ENCODE measurements around the gene FBXO9. TPM values are rescaled to one million over a fixed set of nuclear protein-coding genes. Genes with fewer than 3 reads are reported as not detected.

FBXO9 gene
- total RNA-seq, 1 donor from 2014 or later = 41.6 TPM

DNA sequence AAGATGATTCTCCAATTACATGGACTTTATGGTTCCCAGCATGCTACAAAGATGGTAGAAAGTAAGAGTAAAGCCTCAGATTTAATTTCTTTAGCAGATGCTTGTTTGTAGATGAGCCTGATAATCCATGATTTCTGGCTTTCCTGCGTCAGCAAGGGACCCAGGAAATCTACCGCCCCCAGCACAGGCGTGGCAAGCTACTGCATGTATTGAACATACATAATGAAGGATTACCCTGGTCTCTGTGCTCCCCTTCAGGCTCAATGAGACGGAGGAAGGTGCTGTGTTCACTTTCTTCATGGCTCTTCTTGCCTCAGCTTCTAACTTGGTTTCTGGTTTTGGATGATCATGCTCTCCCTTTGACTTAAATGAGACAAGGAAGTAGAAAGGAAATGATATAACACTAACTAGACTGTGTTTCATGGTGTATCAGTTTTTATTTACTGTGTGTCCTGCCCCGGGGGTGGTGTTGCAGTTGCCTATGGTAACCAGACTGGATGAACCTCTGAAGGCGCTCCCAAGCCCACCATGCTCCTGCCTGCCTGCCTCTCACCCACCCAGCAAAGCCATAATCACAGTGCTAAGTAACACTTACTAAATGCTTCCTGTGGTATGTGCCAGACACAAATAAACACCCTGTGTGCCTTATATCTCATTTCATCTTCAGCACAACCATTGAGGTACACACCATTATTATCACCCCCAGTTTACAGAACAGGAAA is 65.5 kb downstream of the FBXO9 start:
- no peak for DNase-seq (ENCODE audit: low spot score in 2 of 2)
- no peak for FAIRE-seq

DNA sequence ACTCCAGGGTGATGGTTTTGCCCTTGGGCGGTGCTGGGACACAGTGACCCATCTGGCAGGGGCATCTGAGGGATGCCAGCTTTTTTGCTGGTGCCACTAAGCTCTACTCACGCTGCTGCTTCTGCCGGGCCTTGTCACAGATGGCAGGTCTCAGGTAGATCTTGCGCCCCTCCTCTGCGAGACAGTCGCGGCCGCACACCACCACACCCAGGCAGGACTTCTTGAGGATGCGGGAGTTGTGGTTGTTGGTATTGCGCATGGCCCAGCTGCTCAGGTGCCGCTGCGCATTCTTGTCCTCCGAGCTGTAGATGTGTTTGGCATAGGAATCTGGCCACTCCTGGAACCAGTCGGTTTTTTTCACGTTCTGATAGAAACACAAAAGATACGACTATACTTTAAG is 68.8 kb downstream of the FBXO9 start:
- no peak for DNase-seq (ENCODE audit: low spot score in 2 of 2)
- FAIRE-seq = no peak

DNA sequence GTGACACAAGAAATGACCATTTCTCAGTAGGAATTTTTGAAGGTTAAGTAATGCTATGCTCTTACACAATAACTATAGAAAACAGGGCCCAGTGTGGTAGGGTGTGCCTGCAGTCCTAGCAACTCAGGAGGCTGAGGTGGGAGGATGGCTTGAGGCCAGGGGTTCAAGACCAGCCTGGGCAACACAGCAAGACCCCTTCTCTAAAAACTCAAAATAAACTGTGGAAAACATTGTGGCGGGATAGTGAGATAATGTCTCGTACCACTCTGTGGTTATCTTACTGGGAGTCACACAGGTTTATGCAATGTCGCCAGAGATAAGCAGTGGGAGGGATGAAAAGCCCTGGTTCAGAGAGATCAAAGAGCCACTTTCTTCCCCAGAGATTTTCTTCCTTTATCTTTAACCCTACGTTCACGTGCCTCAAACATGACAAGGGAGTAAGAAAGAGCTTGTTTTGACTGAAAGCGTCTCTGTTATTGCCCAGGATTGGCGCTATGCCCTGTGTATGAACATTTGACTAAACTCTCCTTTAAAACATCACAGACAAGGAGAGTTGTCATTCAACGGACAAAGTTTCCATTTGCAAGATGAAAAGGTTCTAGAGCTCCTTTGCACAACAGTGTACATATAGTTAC is 69.5 kb downstream of the FBXO9 start:
- DNase-seq (ENCODE audit: low spot score in 2 of 2) (no peak), FAIRE-seq (no peak)

DNA sequence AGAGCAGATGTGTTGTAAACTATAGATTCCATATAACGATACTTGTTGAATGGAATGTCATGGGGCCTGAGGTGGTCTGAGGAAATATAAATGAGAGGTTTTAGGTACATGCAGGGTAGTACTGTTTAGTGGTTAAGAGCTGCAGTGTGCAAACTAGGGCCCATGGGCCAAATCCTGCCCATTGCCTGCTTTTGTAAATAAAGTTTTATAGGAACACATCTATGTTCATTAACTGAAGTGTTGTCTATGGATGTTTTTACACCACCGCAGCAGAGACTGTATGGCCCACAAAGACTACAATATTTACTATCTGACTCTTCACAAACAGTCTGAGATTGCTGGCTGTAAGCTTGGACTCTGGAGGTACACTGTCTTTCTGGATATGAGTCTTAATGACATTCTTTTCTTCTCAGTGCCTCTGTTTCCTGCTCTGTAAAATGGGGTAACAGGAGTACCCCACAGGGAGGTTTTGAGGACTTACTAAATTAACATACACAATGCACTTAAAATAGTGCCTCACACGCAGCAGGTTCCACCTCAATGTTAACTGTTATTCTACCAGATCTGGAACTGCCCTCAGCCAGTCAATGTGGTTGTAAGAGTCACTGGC is 70.9 kb downstream of the FBXO9 start:
- FAIRE-seq = no peak

DNA sequence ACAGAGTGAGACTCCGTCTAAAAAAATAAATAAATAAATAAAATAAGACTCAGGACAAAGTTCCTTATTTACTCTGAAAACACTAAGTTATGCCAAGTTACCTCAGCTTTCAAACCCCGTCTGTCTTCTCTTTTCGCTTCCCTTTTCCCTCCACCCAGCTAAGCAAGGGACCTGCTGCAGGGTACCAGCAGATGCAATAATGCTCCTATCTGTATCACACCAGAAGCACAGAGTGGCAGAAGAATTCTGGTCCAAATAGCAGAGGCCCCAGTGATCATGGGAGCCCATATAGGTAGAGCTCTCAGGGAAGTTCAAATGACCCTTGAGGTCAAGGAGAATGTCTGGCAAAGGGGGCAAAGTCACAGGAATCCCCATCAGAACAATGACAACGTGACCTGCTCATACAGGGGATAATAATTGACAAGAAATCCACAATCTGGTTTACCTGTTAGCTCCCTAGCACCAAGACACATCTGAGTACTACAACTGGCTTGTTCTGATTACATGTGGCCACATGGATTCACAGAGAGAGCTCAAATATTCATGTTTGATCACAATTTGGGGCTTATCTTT is 74.7 kb downstream of the FBXO9 start:
- FAIRE-seq (no peak), DNase-seq (ENCODE audit: low spot score in 2 of 2) (no peak)

More for the DNA sequence above, 70.9 kb downstream of the FBXO9 start:
- no peak for DNase-seq (ENCODE audit: low spot score in 2 of 2)

DNA sequence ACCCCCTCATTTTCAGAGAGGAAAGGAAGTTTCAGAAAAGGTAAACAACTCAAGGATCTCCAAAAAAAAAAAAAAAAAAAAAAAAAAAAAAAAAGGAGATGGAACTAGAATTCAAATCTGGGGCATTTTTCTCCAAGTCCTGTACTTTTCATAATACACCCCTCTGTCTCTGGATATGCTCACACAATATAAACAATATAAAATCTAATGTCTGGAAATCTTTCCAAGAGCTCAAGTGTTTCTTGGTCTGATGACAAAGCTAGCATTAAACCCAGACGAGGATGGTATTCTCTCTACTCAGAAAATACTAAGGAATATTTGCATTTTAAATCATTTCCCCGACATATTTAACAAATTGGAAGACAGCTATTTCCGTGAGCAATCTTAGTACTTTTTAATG is 77.6 kb downstream of the FBXO9 start:
- no peak for FAIRE-seq

DNA sequence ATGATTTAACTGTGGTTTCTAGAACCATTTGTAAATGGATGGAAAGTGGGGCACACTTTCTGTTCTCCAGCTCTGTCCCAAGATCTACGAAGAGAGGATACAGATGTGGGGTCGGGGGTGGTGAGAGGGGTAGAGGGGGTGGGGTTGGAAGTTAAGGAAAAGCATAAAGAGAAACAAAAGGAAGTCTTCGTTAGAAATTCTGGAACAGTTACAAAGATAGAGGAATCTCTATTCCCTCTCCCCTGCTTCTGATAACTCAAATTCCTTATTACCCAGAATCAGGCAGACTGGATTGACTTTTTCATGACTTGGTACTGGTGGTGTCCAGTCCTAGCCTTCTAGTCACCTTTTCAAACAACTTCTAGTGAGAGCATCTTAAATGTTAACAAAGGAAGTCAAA is 78.5 kb downstream of the FBXO9 start:
- DNase-seq (ENCODE audit: low spot score in 2 of 2) = no peak
- no peak for FAIRE-seq

More for the DNA sequence above, 77.6 kb downstream of the FBXO9 start:
- DNase-seq (ENCODE audit: low spot score in 2 of 2) = no peak

DNA sequence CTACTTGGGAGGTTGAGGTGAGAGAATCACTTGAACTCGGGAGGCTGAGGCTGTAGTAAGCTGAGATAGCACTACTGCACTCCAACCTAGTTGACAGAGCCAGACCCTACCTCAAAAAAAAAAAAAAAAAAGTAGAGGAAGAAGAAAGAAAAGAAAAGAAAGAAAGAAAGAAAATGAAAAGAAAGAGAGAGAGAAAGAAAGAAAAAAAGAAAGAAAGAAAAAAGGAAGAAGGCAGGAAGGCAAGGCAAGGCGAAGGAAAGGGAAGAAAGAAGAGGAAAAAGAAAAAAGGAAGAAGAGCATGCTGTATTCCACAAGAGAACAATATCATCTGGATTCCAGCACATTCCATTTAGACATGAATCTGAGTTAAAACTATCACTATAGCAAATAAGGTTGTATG is 79.6 kb downstream of the FBXO9 start:
- FAIRE-seq (no peak), DNase-seq (ENCODE audit: low spot score in 2 of 2) (no peak)

DNA sequence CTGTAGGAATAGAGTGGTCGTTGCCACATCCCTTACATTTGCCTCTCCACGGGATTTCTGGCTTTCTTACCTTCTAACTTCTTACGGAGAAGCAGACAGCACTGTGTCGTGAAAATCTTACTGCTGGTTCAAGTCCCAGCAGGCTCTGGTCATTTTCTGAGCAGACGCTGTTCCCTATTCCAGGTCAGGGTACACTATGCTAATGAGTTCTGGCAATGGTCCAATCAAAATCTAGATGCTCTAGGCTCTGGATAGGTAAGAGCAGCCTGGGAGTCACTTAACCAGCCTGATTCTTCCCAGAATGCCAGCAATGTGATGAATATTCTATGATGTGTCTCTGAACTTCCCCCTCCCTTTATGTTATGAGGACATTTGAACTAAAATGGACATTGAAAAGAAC is 83.5 kb downstream of the FBXO9 start, which contains the start of gene GCM1:
Gene GCM1, minus strand, starts transcription at position 158 of the 400 bp plus-strand sequence. CDS start 3,209 bp downstream, outside the sequence.
- FAIRE-seq (no peak), DNase-seq (ENCODE audit: low spot score in 2 of 2) (no peak)

Small RNA genes within 50 kb of the gene (small RNA-seq; reads per million reads assigned to genes)
- not detected for gene RN7SL244P

Other genes with a start within 250 kb of the FBXO9 start
- gene GSTA5, start 224.6 kb upstream of the FBXO9 start, total RNA-seq = not detected
- gene GSTA3, start 155.7 kb upstream of the FBXO9 start, total RNA-seq = not detected
- gene GSTA4, start 70.1 kb upstream of the FBXO9 start, total RNA-seq = 119 TPM
- 22.4 TPM for gene CILK1, start 3.6 kb upstream of the FBXO9 start, total RNA-seq
- gene GCM1, start 83.4 kb downstream of the FBXO9 start, total RNA-seq = under 0.01 TPM

All from frontal cortex (tissue), 4 donors.